Midbrain (tissue), 1 donor: ENCODE data around the gene LYPD6.

Source experiments
- DNase-seq: peaks from one replicate; lab custom pipeline; 2025; lab: John Stamatoyannopoulos, UW

The LYPD6 gene

GRCh38 chr2:149348291-149348690 lies 17.9 kb downstream of the LYPD6 start:
- no peak for DNase-seq

DNA sequence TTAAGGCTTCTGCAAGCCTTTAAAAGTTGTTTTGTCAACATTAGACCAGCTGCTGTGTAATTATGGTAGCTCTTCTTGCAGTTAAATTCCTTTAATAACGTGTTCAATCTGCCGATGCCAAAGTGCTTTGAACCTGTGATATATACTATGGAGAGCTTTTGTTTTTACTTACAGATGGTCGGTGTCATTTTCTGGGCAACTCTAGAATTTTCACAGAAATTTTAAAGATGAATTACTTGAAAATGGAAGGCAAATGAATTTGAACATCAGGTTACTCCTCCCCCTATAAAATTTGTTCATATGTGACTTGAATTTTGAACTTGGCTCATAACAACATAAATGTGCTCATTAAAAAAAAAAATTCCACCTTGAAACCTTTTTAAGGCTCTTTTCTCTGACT lies 23.0 kb downstream of the LYPD6 start:
- DNase-seq: no peak

DNA sequence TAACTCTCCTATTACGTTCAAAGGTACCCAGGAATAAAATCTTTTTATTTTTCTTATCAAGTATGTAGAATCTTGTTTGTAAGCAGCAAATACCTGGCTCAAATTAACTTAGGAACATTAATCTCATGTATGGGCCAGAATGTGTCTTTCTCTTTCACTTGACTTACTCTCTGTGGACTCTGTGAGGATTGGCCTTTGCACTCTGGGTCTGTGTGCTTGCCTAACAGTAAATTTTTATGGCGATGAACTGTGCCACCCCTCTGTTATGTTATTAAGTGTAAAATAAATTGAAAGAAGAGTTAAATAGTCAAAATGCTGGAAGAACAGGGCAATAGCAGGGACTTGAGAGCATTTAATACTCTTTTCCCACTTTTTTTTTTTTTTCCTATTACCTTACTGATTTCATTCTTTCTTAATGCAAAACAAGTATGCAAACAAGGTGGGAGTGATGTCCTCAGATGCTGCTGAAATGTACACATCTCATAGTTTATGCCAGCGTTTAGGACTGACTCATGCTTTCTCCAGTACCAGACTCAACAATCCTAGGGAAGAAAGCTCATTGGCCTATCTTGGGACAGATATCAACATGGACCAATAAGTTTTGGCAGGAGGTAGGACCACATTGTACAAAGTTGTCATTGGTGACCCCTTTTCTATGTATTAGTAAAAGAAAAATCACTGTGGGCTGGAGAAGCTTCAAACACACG lies 25.5 kb downstream of the LYPD6 start:
- no peak for DNase-seq

DNA sequence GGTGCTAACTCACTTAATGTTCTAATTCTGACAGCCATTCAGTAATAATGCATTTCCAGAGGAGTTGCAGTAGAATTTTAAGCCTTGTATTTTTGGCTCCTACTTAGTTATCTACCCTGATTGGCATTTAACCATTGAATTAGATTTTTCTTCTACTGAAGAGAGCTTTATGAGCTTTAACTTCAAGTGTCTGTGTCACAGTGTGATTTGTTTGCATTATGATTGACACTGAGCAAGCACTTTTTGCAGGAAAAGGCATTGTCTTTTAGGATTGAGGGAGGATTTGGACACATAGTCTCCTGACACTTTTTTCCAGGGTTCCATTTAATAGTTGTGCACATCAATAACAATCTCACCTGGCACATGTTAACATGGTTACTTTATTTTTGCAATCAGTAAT lies 26.7 kb downstream of the LYPD6 start:
- no peak for DNase-seq

DNA sequence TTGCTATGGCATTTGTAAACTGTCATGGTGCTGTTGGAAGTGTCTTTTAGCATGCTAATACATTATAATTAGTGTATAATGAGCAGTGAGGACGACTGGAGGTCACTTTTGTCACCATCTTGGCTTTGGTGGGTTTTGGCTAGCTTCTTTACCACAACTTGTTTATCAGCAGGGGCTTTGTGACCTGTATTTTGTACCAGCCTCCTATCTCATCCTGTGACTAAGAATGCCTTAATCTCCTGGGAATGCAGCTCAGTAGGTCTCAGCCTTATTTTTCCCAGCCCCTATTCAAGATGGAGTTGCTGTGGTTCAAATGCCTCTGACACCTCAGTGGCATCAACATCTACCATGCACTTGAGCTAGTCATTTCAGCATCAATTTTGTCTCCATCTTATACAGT lies 29.7 kb downstream of the LYPD6 start:
- DNase-seq: no peak

DNA sequence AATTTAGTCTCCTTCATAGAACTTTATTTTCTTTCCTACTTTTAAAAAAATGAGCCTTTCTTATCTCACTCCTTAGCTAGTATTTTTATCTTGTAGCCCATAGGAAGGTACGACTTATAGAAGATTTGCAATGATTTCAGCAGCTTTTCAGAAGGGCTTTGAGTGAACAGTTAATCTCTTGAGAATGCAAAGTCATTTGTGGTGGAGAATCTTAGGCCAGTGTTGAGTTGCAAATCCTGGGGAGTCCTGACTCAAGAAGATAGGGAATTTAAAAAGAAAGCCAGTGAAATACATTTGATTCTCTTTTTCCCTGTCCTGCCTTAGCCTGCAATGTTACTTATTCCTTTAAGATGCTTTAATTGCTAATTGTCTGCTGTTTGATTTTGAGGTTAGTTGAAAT lies 33.6 kb downstream of the LYPD6 start:
- no peak for DNase-seq

GRCh38 chr2:149364839-149365238 lies 34.5 kb downstream of the LYPD6 start:
- DNase-seq: no peak

DNA sequence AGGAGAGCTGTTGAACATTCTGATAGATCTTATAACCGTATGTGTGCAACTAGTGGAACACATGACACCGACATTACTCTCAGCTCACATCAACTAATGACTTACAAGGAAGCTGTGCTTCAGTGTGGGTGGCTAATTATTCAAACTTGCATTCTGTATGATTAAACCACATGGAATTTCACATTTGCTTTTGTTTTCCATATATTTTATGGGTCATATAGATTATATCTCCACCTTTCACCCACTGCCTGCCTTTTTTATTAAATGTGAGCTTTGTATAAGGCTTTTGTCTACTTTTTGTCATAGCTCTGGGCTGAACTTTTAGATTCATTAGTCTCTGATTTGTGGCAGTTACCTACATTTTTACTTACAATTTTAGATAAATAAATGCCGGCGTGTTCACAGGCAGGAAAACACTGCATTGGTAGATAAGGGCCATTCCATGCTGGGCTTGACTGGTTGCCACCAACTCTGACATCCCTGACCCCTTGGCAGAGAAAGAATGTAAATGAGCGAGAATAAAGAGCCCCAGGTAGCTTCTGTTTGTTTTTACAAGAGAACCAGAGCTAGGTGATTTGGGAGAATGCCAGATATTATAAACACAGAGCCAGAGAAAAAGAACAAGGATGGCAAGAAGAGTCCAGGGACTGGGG lies 35.7 kb downstream of the LYPD6 start:
- DNase-seq: no peak

GRCh38 chr2:149370061-149370775 lies 39.8 kb downstream of the LYPD6 start:
- DNase-seq: no peak

GRCh38 chr2:149371476-149371875 lies 41.1 kb downstream of the LYPD6 start:
- DNase-seq: no peak

DNA sequence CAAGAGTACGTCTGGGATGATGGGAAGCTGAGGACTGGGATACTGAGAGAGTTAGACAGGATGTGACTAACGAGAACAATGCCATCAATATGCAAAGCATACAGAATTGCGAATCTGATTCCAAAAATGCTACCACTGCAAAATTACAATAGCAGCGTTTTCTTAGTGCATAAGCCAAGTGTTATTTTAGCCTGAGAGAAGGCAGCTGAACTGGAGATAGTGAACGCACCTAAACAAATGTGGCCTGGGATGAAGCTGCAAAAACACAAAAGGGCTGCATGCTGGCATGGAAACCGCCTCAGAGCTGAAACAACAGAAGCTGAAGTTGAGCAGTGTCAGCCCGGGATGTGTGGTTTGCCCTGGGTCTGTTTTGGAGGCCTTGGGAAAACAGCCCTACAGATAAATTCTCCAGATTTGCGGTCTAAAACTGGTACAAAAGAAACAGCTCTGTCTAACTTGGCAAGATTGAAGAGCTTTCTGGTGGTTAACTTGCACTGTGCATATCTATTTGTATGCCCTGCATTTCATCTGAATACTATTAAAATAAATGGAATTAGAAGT lies 45.5 kb downstream of the LYPD6 start:
- DNase-seq: no peak

DNA sequence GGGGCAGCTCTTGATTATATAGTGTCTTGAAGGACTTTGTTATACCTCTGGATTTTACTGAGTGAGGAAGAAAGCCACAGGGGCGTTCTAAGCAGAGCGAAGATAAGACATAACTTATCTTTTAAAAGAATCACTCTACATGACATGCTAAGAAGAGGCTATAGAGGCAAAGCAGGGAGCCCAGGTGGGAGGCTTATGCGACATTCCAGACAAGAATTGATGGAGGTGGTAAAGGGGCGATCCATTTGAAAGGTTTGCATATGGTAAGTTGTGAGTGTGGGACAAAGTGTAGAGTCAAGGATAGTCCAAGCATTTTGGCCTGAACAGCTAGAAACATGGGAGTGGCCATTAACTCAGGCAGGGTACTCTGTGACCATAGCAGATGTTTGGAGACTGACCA lies 49.8 kb downstream of the LYPD6 start:
- no peak for DNase-seq

- no peak for DNase-seq
Observed at GRCh38 chr2:149383340-149383739, 53.0 kb downstream of the LYPD6 start.

DNA sequence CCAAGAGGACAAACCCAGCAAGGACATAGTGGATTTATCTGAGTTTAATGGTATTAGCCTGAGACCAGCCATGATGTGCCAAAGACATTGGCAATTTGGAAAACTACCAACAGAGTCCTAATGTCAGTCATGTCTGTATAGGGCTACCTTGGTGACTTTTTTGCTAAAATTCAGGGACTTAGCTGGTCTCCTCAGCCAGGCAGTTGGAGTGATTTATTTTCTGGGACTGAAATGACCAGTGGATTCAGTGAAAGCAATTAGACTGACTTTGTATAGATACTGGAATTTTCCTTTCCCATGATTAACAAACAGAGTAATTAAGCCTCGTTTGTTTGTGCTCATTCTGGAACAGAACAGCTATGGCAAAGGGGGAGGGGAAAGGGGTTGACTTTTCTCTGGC lies 55.0 kb downstream of the LYPD6 start:
- no peak for DNase-seq

DNA sequence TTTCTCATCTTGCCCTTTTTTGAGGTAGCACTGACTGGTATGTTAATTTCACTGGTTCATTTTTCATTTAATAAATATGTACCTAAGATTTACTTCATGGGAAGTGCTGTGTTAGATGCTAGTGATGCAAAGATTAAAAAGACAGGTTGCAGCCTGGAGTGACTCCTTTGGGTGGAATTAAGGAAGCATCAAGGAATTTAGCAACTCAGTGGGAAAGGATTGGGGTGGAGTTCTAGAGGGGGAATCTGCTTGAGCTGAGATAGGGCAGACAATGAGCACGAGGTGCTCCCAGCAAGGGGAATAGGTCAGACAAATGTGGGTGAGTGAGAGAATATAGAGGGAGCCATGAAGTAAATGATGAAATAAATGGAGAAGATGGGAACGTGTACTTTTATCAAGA lies 57.0 kb downstream of the LYPD6 start:
- DNase-seq: no peak

- DNase-seq: no peak
Observed at GRCh38 chr2:149388120-149388816, 57.9 kb downstream of the LYPD6 start.

- no peak for DNase-seq
Observed at GRCh38 chr2:149389506-149390167, 59.2 kb downstream of the LYPD6 start.

- no peak for DNase-seq
Observed at GRCh38 chr2:149393614-149394013, 63.2 kb downstream of the LYPD6 start.

GRCh38 chr2:149394864-149395263 lies 64.5 kb downstream of the LYPD6 start:
- DNase-seq: no peak

DNA sequence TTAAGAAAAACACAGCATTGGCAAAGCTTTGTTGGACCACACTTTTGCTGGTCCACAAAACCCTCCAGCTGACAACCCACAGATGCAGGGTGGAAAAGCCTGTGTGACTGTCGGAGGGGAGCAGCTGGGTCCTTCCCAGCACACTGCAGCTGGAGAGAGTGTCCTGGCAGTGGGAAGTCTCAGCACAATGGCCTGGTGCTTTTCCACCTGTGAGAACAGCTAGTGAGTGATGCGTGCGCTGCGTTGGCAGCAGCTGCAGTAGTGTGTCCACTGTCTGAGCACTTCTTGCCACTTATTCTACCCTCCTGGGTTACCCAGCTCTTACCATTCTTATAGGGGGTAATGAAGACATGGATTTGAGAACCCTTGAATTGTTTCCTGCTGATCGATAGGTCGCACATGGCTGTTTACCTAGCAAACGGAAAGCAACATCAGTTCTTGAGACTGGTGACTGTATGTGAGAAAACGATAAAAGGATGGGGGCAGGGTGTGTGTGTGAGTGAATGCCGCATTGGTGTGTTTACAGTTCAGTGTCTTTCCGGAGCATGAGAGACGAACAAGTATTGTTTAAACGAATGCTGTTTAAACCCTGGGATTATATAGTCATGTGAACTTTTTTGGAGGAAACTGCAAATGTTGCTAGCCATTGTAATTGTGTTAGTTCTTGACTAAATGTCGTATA lies 69.7 kb downstream of the LYPD6 start:
- no peak for DNase-seq

GRCh38 chr2:149400997-149401396 lies 70.6 kb downstream of the LYPD6 start:
- no peak for DNase-seq
